Pancreas (tissue), 10 donors: Measurements from ENCODE around the gene FADD. TPM values are rescaled to one million over a fixed set of nuclear protein-coding genes. Genes with fewer than 3 reads are reported as not detected.

Experiments used
- ATAC-seq, 4 donors: fragments of 200-7000 bp; cut with Tn5 transposase; one replicate each; pipeline versions ENCODE4 v1.8.0 to v1.9.1; 2020; ENCODE audit warnings: mild to moderate bottlenecking in 4 of 4, moderate library complexity in 4 of 4
- DNase-seq, 6 donors: peaks; one replicate each; pipeline ENCODE4 v3.0.0-alpha.2; 2020
- FAIRE-seq: peaks from 2 replicates; lab custom pipeline; 2012; peaks lifted over from hg19 to GRCh38; lab: Jason Lieb, UNC
- H3K27ac ChIP-seq, 4 donors: fragments of 200-600 bp; sonication (generic); 1 replicate in 3 of 4; 2 replicates in 1 of 4; pipeline versions ENCODE4 v1.5.0 to v1.8.0; 2020
- H3K27me3 ChIP-seq, 4 donors: fragments of 200-600 bp; one replicate each; pipeline ENCODE4 v1.8.0; 2021
- H3K36me3 ChIP-seq, 3 donors: fragments of 200-600 bp; sonication (generic) in 1 of 3; one replicate each; pipeline versions ENCODE4 v1.5.0 to v1.8.0; 2020 to 2021
- H3K4me1 ChIP-seq, 3 donors: fragments of 200-600 bp; one replicate each; pipeline ENCODE4 v1.8.0; 2021
- H3K4me3 ChIP-seq, 4 donors: fragments of 200-600 bp; sonication (generic) in 2 of 4; one replicate each; pipeline versions ENCODE4 v1.5.0 to v1.8.0; 2020 to 2021
- H3K9me3 ChIP-seq, 4 donors: fragments of 200-600 bp; one replicate each; pipeline ENCODE4 v1.8.0; 2021
- WGBS, 2 donors: extraction: QIAGEN DNeasy Blood & Tissue Kit; methylation state at CpG; one replicate each; pipeline ENCODE4 v1.1.7; 2013; 5-methylcytosine and 5-hydroxymethylcytosine counted together
- intact Hi-C, 3 donors: fragments of 100-400 bp; cut with DNase I; formaldehyde crosslinking; loops; one replicate each; pipeline versions ENCODE4 v1.11.1 to v1.14.2; 2022
- polyA plus RNA-seq, 2 donors: library from polyadenylated mRNA; stranded (reverse); fragments of 200-250 nt; gene quantifications; one replicate each; pipeline ENCODE4 v1.2.3, GENCODE V29; 2013
- total RNA-seq, 6 donors: library from RNA; stranded (reverse); fragmentation: NEBNext Ultra II Directional in 4 of 6; extraction: Animal tissue kit (Norgen Biotek cat#: 25700) in 4 of 6; gene quantifications; one replicate each; pipeline versions ENCODE4 v1.2.1 to v1.2.4, GENCODE V29; 2021 to 2023
- TF ChIP-seq, protein P1 (sequence below), 4 donors: fragments of 200-600 bp; sonication (generic) in 3 of 4; IDR thresholded peaks; one replicate each; pipeline versions ENCODE4 v1.5.0 to v1.8.0; 2021; ENCODE audit warnings: antibody characterized with exemption in 4 of 4
- donor health status: healthy with polysubstance abuse.
- donor health status: DM: no; HTN: no; CAD: no; lungs with moderate emphysema.
- donor health status: DM: no; HTN: no; CAD: no.
- donor health status: control.
- donor health status: control.
- donor health status: Bipolar disorder and iron deficiency.
- donor health status: DM: yes; HTN: yes; CAD: no.
- donor health status: DM: no; HTN: no; CAD: no.
- donor health status: DM: no; HTN: no; CAD: no.
- donor health status: DM: yes; HTN: yes; CAD: no.

Gene FADD
- total and polyA plus RNA-seq, 8 donors, result 5.1 to 11.6 (median 7.6) TPM

DNA sequence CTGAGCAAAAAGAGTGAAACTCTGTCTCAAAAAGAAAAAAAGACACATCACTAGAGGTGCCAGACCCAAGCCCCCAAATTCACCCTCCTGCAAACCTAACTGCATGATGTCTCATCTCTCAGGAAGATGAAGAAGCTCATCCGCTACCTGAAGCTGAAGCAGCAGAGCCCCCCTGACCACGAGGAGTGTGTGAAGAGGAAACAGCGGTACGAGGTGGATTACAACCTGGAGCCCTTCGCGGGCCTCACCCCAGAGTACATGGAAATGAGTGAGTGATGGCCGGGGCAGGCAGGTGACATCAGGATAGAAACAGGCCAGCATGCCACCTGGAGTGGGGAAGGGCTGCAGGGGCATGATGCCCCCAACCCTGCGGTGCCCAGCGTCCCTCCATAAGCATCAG is 36.0 kb upstream of the FADD start:
- intact Hi-C loops, result no loop called here
- no peak for ATAC-seq
- no peak overlapping the region for H3K27ac ChIP-seq

DNA sequence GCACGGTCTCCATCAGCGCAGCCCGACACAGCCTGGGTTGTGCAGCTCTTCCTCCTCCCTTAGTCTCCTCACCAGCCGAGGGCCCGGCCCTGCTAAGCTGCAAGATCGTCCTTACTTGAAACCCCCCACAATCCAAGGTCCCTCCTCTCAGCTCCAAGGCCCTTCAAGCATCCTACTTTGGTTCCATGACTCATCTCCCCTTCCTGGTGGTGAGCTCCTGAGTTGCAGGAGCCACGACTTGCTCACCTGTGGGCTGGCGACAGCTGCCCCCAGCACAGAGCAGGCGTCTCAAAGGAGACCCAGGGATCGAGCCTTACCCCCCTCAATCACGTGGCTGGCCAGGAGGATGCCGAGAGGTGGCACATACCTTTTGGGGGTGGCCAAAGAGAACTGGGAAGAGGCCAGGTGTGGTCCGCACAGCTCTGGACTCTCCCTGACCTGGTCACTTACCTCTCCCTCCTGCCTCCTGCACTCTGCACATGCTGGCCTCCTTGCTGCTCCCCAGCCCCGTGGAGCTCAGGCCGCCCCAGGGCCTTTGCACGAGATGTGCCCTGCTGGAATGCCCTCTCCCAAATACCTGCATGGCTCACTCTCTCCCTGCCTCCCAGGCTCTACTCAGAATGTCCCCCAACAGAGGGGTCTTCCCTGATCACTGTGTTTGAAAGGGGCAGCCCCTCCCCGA is 35.2 kb upstream of the FADD start:
- H3K36me3 ChIP-seq, result no peaks in the 10 kb centered on the region
- ATAC-seq (no peak), FAIRE-seq (no peak), DNase-seq (no peak)
- H3K4me1 ChIP-seq, result no peaks in the 10 kb centered on the region
- H3K4me3 ChIP-seq, result no peak overlapping the region
- no peak overlapping the region for H3K27ac ChIP-seq
- TF ChIP-seq, protein P1, sequence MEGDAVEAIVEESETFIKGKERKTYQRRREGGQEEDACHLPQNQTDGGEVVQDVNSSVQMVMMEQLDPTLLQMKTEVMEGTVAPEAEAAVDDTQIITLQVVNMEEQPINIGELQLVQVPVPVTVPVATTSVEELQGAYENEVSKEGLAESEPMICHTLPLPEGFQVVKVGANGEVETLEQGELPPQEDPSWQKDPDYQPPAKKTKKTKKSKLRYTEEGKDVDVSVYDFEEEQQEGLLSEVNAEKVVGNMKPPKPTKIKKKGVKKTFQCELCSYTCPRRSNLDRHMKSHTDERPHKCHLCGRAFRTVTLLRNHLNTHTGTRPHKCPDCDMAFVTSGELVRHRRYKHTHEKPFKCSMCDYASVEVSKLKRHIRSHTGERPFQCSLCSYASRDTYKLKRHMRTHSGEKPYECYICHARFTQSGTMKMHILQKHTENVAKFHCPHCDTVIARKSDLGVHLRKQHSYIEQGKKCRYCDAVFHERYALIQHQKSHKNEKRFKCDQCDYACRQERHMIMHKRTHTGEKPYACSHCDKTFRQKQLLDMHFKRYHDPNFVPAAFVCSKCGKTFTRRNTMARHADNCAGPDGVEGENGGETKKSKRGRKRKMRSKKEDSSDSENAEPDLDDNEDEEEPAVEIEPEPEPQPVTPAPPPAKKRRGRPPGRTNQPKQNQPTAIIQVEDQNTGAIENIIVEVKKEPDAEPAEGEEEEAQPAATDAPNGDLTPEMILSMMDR (IDR thresholded peaks at IDR 0.05), result no peak
- WGBS, 2 donors, result 64 to 76% methylated on average over 17 of the region's 17 CpGs
- H3K9me3 ChIP-seq, result no peaks in the 10 kb centered on the region
- intact Hi-C loops, result no loop called here
- H3K27me3 ChIP-seq, result no peaks in the 10 kb centered on the region

More for the DNA sequence above, 36.0 kb upstream of the FADD start:
- FAIRE-seq (no peak), DNase-seq (no peak)
- Histone ChIP-seq H3K36me3 (no peaks in the 10 kb centered on the region), H3K27me3 (no peaks in the 10 kb centered on the region), H3K4me1 (no peaks in the 10 kb centered on the region), H3K4me3 (no peak overlapping the region), H3K9me3 (no peaks in the 10 kb centered on the region)
- TF ChIP-seq, protein P1 (IDR thresholded peaks at IDR 0.05), result no peak
- WGBS, 2 donors, result 68 to 78% methylated on average over 9 of the region's 9 CpGs

- H3K27ac ChIP-seq, result no peak overlapping the region
- WGBS, 2 donors, result 64 to 65% methylated on average over 6 of the region's 6 CpGs
- no peaks in the 10 kb centered on the region for H3K36me3 ChIP-seq
- ATAC-seq, result no peak
- intact Hi-C loops, result no loop called here
- H3K4me3 ChIP-seq, result no peak overlapping the region
- FAIRE-seq, result no peak
- no peak for DNase-seq
- TF ChIP-seq, protein P1 (IDR thresholded peaks at IDR 0.05), result no peak
- H3K9me3 ChIP-seq, result no peaks in the 10 kb centered on the region
- no peaks in the 10 kb centered on the region for H3K27me3 ChIP-seq
- H3K4me1 ChIP-seq, result no peaks in the 10 kb centered on the region
These were observed 34.7 kb upstream of the FADD start for GRCh38 chr11:70168405-70168754.

DNA sequence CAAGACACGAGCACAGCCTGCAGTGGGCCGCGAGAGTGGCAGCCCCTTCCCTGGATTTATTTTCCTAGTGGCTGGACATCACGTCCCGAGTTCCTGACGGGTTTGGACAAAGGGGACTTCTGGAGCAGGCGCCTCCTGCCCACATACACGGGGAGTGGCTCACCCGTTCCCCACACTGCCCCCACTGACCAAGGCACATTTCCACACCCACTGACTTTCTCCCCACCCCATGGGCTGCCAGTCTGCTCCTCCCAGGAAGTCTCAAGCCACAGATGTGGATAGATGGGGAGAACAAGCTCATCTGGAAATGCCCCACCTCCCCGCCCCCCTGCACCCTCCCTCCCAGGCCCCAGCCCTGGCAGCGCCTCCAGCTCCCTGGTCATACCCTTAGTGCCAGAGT is 34.0 kb upstream of the FADD start:
- Histone ChIP-seq H3K4me3 (no peak overlapping the region), H3K27ac (no peak overlapping the region), H3K36me3 (no peaks in the 10 kb centered on the region), H3K4me1 (no peaks in the 10 kb centered on the region), H3K27me3 (no peaks in the 10 kb centered on the region), H3K9me3 (no peaks in the 10 kb centered on the region)
- TF ChIP-seq, protein P1 (IDR thresholded peaks at IDR 0.05), result no peak
- intact Hi-C loops, result no loop called here
- no peak for ATAC-seq
- WGBS, 2 donors, result 49 to 51% methylated on average over 11 of the region's 11 CpGs
- no peak for DNase-seq
- FAIRE-seq, result no peak

GRCh38 chr11:70169632-70170031 is 33.5 kb upstream of the FADD start:
- Histone ChIP-seq H3K9me3 (no peaks in the 10 kb centered on the region), H3K27me3 (no peaks in the 10 kb centered on the region), H3K36me3 (no peaks in the 10 kb centered on the region), H3K27ac (no peak overlapping the region), H3K4me1 (no peaks in the 10 kb centered on the region), H3K4me3 (no peak overlapping the region)
- intact Hi-C loops, result loop anchor here in 1 of 3 donors (10.0 kb wide), 1 partner anchor 245 kb away; no protein-coding TSS in a partner anchor
- WGBS, 2 donors, result 40 to 46% methylated on average over 7 to 8 of the region's 8 CpGs
- no peak for FAIRE-seq
- no peak for ATAC-seq
- no peak for DNase-seq
- TF ChIP-seq, protein P1 (IDR thresholded peaks at IDR 0.05), result no peak
